K562 (cell line): ENCODE results near the gene DSE. TPM values are rescaled to one million over a fixed set of nuclear protein-coding genes. Genes with fewer than 3 reads are reported as not detected.

ENCODE experiments used
- ATAC-seq: fragments of 200-7000 bp; cut with Tn5 transposase; 3 replicates; pipeline ENCODE4 v1.9.1; 2020; ENCODE audit warnings: moderate library complexity
- BruUV-seq: library from RNA; stranded (reverse); fragments of 400-500 nt; replicated peaks from 2 replicates; lab custom pipeline; 2021; lab: Mats Ljungman, UMichigan
- CTCF ChIA-PET: fragments of 300-600 bp; formaldehyde crosslinking; extraction: SDS; loops from one replicate; lab custom pipeline; 2021; ENCODE audit warnings: low intra/inter-chr PET ratio; lab: Yijun Ruan, JAX
- POLR2A ChIA-PET: fragments of 300-600, 350-650 bp; sonication (Branson Sonifier 250); formaldehyde crosslinking; extraction: SDS; loops from one replicate; lab custom pipeline; 2021; ENCODE audit warnings: antibody characterized with exemption, inconsistent platforms; lab: Yijun Ruan, JAX
- DNase-seq, 4 experiments: peaks; one replicate each; pipeline versions ENCODE4 v3.0.0 to v3.0.0-alpha.2; 2011 to 2018; ENCODE audit warnings: low spot score in 3 of 4, mixed read lengths in 3 of 4; ENCODE audit errors: extremely low read depth in 1 of 4
- FAIRE-seq: peaks from 2 replicates; lab custom pipeline; 2011; peaks lifted over from hg19 to GRCh38; lab: Jason Lieb, UNC
- H2AFZ ChIP-seq: 2 replicates; pipeline ENCODE4 v1.6.0; 2011; ENCODE audit warnings: low read depth, low read length, control low read depth, inconsistent platforms
- H3K27ac ChIP-seq: fragments of 200-600 bp; 3 replicates; pipeline ENCODE4 v1.8.0; 2011; ENCODE audit warnings: low read depth, mild to moderate bottlenecking, control low read depth, inconsistent platforms, low read length, moderate library complexity, mixed read lengths; ENCODE audit errors: extremely low read depth
- H3K27me3 ChIP-seq, 2 experiments: fragments of 300-600 bp in 1 of 2; 2 replicates in 1 of 2; 3 replicates in 1 of 2; pipeline versions ENCODE4 v1.6.0 to v1.8.0; 2011; ENCODE audit warnings: inconsistent platforms in 2 of 2, low read length in 2 of 2, mild to moderate bottlenecking in 1 of 2, mixed read lengths in 1 of 2, moderate library complexity in 1 of 2; ENCODE audit not compliant: control insufficient read depth in 2 of 2, insufficient read depth in 2 of 2
- H3K36me3 ChIP-seq: fragments of 300-600 bp; 3 replicates; pipeline ENCODE4 v1.8.0; 2011; ENCODE audit warnings: mild to moderate bottlenecking, low read length, inconsistent platforms; ENCODE audit not compliant: control insufficient read depth, insufficient read depth
- H3K4me1 ChIP-seq, 2 experiments: fragments of 200-600 bp in 1 of 2; replicated peaks in 1 of 2; 2 replicates in 1 of 2; 3 replicates in 1 of 2; pipeline versions ENCODE4 v1.5.1 to v1.8.0; 2011; ENCODE audit warnings: inconsistent platforms in 2 of 2, low read length in 2 of 2, mild to moderate bottlenecking in 1 of 2, mixed read lengths in 1 of 2, moderate library complexity in 1 of 2; ENCODE audit not compliant: control insufficient read depth in 2 of 2, insufficient read depth in 2 of 2
- H3K4me2 ChIP-seq: 2 replicates; pipeline ENCODE4 v1.6.1; 2011; ENCODE audit warnings: low read length, control low read depth, inconsistent platforms, mixed read lengths; ENCODE audit not compliant: insufficient read depth
- H3K4me3 ChIP-seq: fragments of 200-600 bp; sonication (generic), shearing (Covaris generic); 2 replicates; pipeline ENCODE4 v1.5.1; 2016; ENCODE audit warnings: control low read depth, inconsistent platforms
- H3K79me2 ChIP-seq: fragments of 200-600 bp; 3 replicates; pipeline ENCODE4 v1.8.0; 2011; ENCODE audit warnings: low read length, inconsistent platforms; ENCODE audit not compliant: control insufficient read depth, insufficient read depth
- H3K9ac ChIP-seq, 2 experiments: 2 replicates each; pipeline versions ENCODE4 v1.6.0 to v1.6.1; 2011; ENCODE audit warnings: low read depth in 2 of 2, low read length in 2 of 2, control low read depth in 1 of 2, inconsistent platforms in 1 of 2, mild to moderate bottlenecking in 1 of 2, mixed read lengths in 1 of 2; ENCODE audit not compliant: insufficient read depth in 1 of 2
- H3K9me1 ChIP-seq: one replicate; pipeline ENCODE4 v1.6.0; 2011; ENCODE audit warnings: inconsistent platforms, mild to moderate bottlenecking, low read length, moderate library complexity; ENCODE audit not compliant: control insufficient read depth, insufficient read depth
- H3K9me3 ChIP-seq: replicated peaks from 2 replicates; pipeline ENCODE4 v1.5.1; 2011; ENCODE audit warnings: low read depth, low read length, inconsistent platforms; ENCODE audit not compliant: control insufficient read depth, insufficient read depth
- H4K20me1 ChIP-seq: replicated peaks from 2 replicates; pipeline ENCODE4 v1.6.1; 2011; ENCODE audit warnings: low read length, inconsistent platforms, mixed read lengths; ENCODE audit not compliant: control insufficient read depth, insufficient read depth
- HLTF ChIP-seq: fragments of 450-650 bp; IDR thresholded peaks from 2 replicates; pipeline ENCODE4 v1.6.1; 2016
- IFI16 ChIP-seq: fragments of 250-450 bp; sonication (Bioruptor Pico); IDR thresholded peaks from 2 replicates; pipeline ENCODE4 v2.1.2; 2022; ENCODE audit warnings: mild to moderate bottlenecking, inconsistent platforms
- JUND ChIP-seq, 2 experiments: IDR thresholded peaks; 2 replicates in 1 of 2; 3 replicates in 1 of 2; pipeline ENCODE4 v1.6.1; 2011; ENCODE audit warnings: borderline replicate concordance in 2 of 2, low read depth in 2 of 2, low read length in 2 of 2, improper control_type of control experiment in 1 of 2, missing biosample characterization in 1 of 2, missing genetic modification characterization in 1 of 2, missing genetic modification reagents in 1 of 2
- NFE2 ChIP-seq: IDR thresholded peaks from 2 replicates; pipeline ENCODE4 v1.6.1; 2014; ENCODE audit warnings: antibody characterized with exemption, low read depth
- SMAD4 ChIP-seq: fragments of 250-450 bp; sonication (Bioruptor Pico); conservative IDR thresholded peaks from 2 replicates; pipeline ENCODE4 v1.8.0; 2021; ENCODE audit warnings: inconsistent platforms, mild to moderate bottlenecking, moderate library complexity
- SMARCA4 ChIP-seq: fragments of 450-650 bp; IDR thresholded peaks from 2 replicates; pipeline ENCODE4 v1.6.1; 2016
- TAL1 ChIP-seq: fragments of 450-650 bp; IDR thresholded peaks from 2 replicates; pipeline ENCODE4 v1.6.1; 2016; ENCODE audit warnings: mild to moderate bottlenecking
- XRCC3 ChIP-seq: fragments of 450-650 bp; IDR thresholded peaks from 2 replicates; pipeline ENCODE4 v1.6.1; 2017; ENCODE audit warnings: mild to moderate bottlenecking, moderate library complexity
- ZC3H8 ChIP-seq: fragments of 450-650 bp; IDR thresholded peaks from 2 replicates; pipeline ENCODE4 v1.6.1; 2017
- ZKSCAN8 ChIP-seq: fragments of 200-800 bp; sonication (Bioruptor generic); IDR thresholded peaks from 2 replicates; pipeline ENCODE4 v1.6.1; 2016; ENCODE audit warnings: missing genetic modification characterization, missing compliant biosample characterization
- ZNF174 ChIP-seq: fragments of 250-450 bp; sonication (Bioruptor Pico); IDR thresholded peaks from 2 replicates; pipeline ENCODE4 v1.4.0; 2020; ENCODE audit warnings: mild to moderate bottlenecking
- ZNF764 ChIP-seq: fragments of 250-450 bp; sonication (Bioruptor Pico); IDR thresholded peaks from 2 replicates; pipeline ENCODE4 v1.4.0; 2020; ENCODE audit warnings: low read depth, mild to moderate bottlenecking, moderate library complexity
- ZNF766 ChIP-seq: fragments of 200-800 bp; sonication (Bioruptor generic); conservative IDR thresholded peaks from 2 replicates; pipeline ENCODE4 v1.6.1; 2016; ENCODE audit warnings: missing genetic modification characterization, missing compliant biosample characterization
- ZSCAN29 ChIP-seq: fragments of 450-650 bp; IDR thresholded peaks from 2 replicates; pipeline ENCODE4 v1.6.1; 2017
- ZZZ3 ChIP-seq: fragments of 450-650 bp; IDR thresholded peaks from 2 replicates; pipeline ENCODE4 v1.6.1; 2016; ENCODE audit warnings: antibody characterized with exemption, mild to moderate bottlenecking, moderate library complexity
- WGBS: fragments of 100-300 bp; shearing (Covaris generic); methylation state at CpG from one replicate; pipeline ENCODE4 v1.1.6; 2016; ENCODE audit warnings: low coverage, mixed read lengths; ENCODE audit not compliant: insufficient coverage; ENCODE audit errors: missing lambda C conversion rate; 5-methylcytosine and 5-hydroxymethylcytosine counted together
- in situ Hi-C: fragments of 300-500 bp; cut with MboI; formaldehyde crosslinking; loops from 4 replicates; pipeline ENCODE4 v1.15.0; 2018; ENCODE audit warnings: inconsistent platforms, mixed read lengths
- intact Hi-C: fragments of 100-400 bp; cut with micrococcal nuclease; formaldehyde crosslinking; loops from 2 replicates; pipeline ENCODE4 v1.14.2; 2022
- polyA plus RNA-seq, 8 experiments: library from polyadenylated mRNA; depleted of rRNA in 4 of 8; stranded (reverse) in 5 of 8; unstranded in 3 of 8; fragments of >200 nt; fragmentation: Nextera tagmentation in 2 of 8; fragmentation: Illumina TruSeq in 1 of 8; extraction: Ambion mirVana in 2 of 8; extraction: Trizol in 1 of 8; gene quantifications; 2 replicates each; pipeline versions ENCODE4 v1.2.1 to v1.2.3, GENCODE V29; 2011 to 2014; ENCODE audit warnings: inconsistent platforms in 1 of 8, missing spikeins in 1 of 8
- total RNA-seq, 7 experiments: library from RNA; depleted of rRNA in 6 of 7; stranded (reverse); fragments of >200 nt in 6 of 7; fragmentation: Illumina TruSeq in 2 of 7; extraction: Trizol in 2 of 7; gene quantifications; 2 replicates each; pipeline versions ENCODE4 v1.2.1 to v1.2.3, GENCODE V29; 2011 to 2021; ENCODE audit warnings: low replicate concordance in 1 of 7
- TF ChIP-seq, protein P1 (sequence below): fragments of 450-650 bp; formaldehyde crosslinking; IDR thresholded peaks from 2 replicates; pipeline ENCODE4 v1.4.0; 2020; ENCODE audit warnings: mild to moderate bottlenecking, mixed read lengths
- TF ChIP-seq, protein P2 (sequence below): IDR thresholded peaks from 2 replicates; pipeline ENCODE4 v1.6.1; 2011; ENCODE audit not compliant: insufficient read length; ENCODE audit errors: extremely low read depth

DSE gene
- total and polyA plus RNA-seq, 9 of the 15 experiments (the other 6 are each of a cell fraction or from before 2014, with no cell fraction given) = 0.49 to 1.7 (median 0.79) TPM

DNA sequence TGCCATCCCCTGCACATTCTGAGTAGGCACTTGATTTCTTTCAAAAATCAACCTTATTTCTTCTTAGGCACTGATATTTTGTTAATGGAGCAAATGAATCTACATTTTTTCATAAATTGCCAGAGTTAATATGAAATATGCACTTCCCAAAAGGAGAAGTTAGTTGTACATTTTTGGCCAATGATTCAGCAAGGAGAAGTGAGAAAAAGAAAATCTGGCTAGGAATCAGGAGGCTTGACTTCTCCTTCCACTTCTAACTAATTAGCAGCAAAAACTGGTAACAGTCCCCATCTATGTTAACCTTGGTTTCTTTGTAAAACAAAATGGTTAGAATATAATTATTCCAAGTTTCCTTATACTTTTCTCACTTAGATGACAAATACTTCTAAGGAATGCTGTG, 7.0 kb upstream of the DSE start (continued):
- TF ChIP-seq JUND (IDR thresholded peaks at IDR 0.05; ENCODE audit: borderline replicate concordance, low read depth, low read length) = no peak
- peak; percentile 28; the same call in 1 of the 3 replicates for TF ChIP-seq JUND (tag; IDR thresholded peaks at IDR 0.05; ENCODE audit: borderline replicate concordance, low read depth, low read length)
- TF ChIP-seq NFE2 = peak; percentile 49
- TF ChIP-seq ZNF764 (CRISPR knock-in tag) = no peak
- no peak for TF ChIP-seq ZNF766 (CRISPR knock-in tag)

DNA sequence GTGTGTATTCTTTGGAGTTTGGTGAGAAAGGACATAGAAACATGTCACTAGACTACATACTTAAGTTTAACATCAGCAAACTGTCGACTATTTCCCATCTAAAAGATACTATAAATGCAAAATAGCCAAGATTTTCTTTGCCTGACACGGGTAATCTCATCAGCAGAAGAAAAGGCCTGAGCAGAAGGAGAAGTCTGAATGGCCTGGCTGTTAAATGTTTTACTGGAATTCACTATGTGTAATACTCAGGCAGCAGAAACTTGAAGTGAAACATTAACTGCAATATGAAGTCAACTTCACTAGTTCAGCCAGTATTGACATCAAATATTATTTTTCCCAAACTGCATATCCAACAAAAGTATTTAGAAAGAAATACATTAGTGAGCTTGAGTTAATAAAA, 6.4 kb upstream of the DSE start:
- Histone ChIP-seq H3K27me3 (peaks cover 8 to 12% of the 10 kb centered on the region in 2 experiments; a peak in 3 of 5 replicates), H3K79me2 (no peaks in the 10 kb centered on the region), H3K9ac (no peak overlapping the region), H3K4me3 (no peak overlapping the region), H4K20me1 (no peaks in the 10 kb centered on the region), H2AFZ (no peak overlapping the region), H3K4me2 (no peak overlapping the region), H3K36me3 (no peaks in the 10 kb centered on the region), H3K9me3 (no peaks in the 10 kb centered on the region), H3K4me1 (no peaks in the 10 kb centered on the region), H3K9me1 (no peaks in the 10 kb centered on the region), H3K27ac (no peak overlapping the region)
- 0% methylated on average over 2 of the region's 2 CpGs for WGBS
- no peak for DNase-seq
- intact Hi-C loops (no loop called here), in situ Hi-C loops (no loop called here)
- no peak for ATAC-seq
- FAIRE-seq = peak; percentile 11
- ChIA-PET CTCF (no interaction called here), POLR2A (no interaction called here)
- TF ChIP-seq HLTF = no peak
- TF ChIP-seq, protein P1, sequence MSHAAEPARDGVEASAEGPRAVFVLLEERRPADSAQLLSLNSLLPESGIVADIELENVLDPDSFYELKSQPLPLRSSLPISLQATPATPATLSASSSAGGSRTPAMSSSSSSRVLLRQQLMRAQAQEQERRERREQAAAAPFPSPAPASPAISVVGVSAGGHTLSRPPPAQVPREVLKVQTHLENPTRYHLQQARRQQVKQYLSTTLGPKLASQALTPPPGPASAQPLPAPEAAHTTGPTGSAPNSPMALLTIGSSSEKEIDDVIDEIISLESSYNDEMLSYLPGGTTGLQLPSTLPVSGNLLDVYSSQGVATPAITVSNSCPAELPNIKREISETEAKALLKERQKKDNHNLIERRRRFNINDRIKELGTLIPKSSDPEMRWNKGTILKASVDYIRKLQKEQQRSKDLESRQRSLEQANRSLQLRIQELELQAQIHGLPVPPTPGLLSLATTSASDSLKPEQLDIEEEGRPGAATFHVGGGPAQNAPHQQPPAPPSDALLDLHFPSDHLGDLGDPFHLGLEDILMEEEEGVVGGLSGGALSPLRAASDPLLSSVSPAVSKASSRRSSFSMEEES (CRISPR knock-in tag) = no peak
- no peak for TF ChIP-seq ZSCAN29
- TF ChIP-seq ZC3H8 = no peak
- TF ChIP-seq XRCC3 = no peak
- no peak for TF ChIP-seq IFI16
- no peak for TF ChIP-seq TAL1
- TF ChIP-seq ZNF174 (CRISPR knock-in tag) = no peak
- TF ChIP-seq ZKSCAN8 = no peak
- no peak for TF ChIP-seq ZZZ3
- no peak for TF ChIP-seq SMAD4 (CRISPR knock-in tag)
- TF ChIP-seq, protein P2, sequence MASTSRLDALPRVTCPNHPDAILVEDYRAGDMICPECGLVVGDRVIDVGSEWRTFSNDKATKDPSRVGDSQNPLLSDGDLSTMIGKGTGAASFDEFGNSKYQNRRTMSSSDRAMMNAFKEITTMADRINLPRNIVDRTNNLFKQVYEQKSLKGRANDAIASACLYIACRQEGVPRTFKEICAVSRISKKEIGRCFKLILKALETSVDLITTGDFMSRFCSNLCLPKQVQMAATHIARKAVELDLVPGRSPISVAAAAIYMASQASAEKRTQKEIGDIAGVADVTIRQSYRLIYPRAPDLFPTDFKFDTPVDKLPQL = no peak
- no peak for TF ChIP-seq SMARCA4
- BruUV-seq = no TSS peak
